SH-SY5Y (cell line): ENCODE results near the gene ACER3.

Experiments used
- GATA2 ChIP-seq: IDR thresholded peaks from 2 replicates; pipeline ENCODE4 v1.6.1; 2011; ENCODE audit warnings: mild to moderate bottlenecking, low read depth, low read length
- GATA3 ChIP-seq: IDR thresholded peaks from 2 replicates; pipeline ENCODE4 v1.6.1; 2011; ENCODE audit warnings: low read depth, mild to moderate bottlenecking, low read length, moderate library complexity

DNA sequence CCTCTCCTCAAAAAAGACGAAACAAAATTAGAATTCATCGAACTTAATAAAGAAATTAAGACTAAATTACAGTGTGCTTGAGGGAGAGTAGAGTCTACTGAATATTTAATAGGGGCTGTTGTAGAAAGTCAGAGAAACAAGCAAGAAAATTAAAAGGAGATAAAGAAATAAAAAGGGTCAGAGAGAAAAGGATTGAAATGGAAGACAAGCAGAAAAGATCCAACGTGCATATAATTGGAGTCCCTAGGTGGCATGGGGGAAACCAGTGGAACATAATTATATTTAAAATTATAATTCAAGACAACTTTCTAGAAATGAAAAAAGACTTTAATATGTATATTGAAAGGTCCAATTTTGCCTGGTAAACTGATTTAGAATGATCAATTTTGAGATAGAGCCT, 74.3 kb downstream of the ACER3 start:
- TF ChIP-seq GATA3, result no peak
- no peak for TF ChIP-seq GATA2
